Fibroblast of skin of abdomen (primary cell): ENCODE results near the gene PLEKHA8.

Experiments used
- DNase-seq: peaks from one replicate; pipeline ENCODE4 v3.0.0-alpha.2; 2013

The PLEKHA8 gene

GRCh38 chr7:30146127-30146612, 118.0 kb downstream of the PLEKHA8 start:
- DNase-seq: no peak

GRCh38 chr7:30147223-30147622, 119.0 kb downstream of the PLEKHA8 start:
- DNase-seq: no peak

- no peak for DNase-seq
Observed at GRCh38 chr7:30147785-30148184, 119.6 kb downstream of the PLEKHA8 start.

GRCh38 chr7:30148426-30148825, 120.2 kb downstream of the PLEKHA8 start:
- no peak for DNase-seq

- DNase-seq: no peak
Observed at GRCh38 chr7:30148951-30149459, 120.8 kb downstream of the PLEKHA8 start.

- no peak for DNase-seq
Observed at GRCh38 chr7:30149640-30150272, 121.5 kb downstream of the PLEKHA8 start.

- DNase-seq: no peak
Observed at GRCh38 chr7:30150711-30151110, 122.5 kb downstream of the PLEKHA8 start.

- DNase-seq: no peak
Observed at GRCh38 chr7:30154111-30154587, 125.9 kb downstream of the PLEKHA8 start.

- no peak for DNase-seq
Observed at GRCh38 chr7:30155481-30155880, 127.3 kb downstream of the PLEKHA8 start.

- no peak for DNase-seq
Observed at GRCh38 chr7:30157204-30157603, 129.0 kb downstream of the PLEKHA8 start.

GRCh38 chr7:30159163-30159562, 131.0 kb downstream of the PLEKHA8 start:
- DNase-seq: no peak

GRCh38 chr7:30159698-30160143, 131.5 kb downstream of the PLEKHA8 start:
- peak; percentile 38 for DNase-seq

- no peak for DNase-seq
Observed at GRCh38 chr7:30160329-30160728, 132.1 kb downstream of the PLEKHA8 start.

- no peak for DNase-seq
Observed at GRCh38 chr7:30162133-30162532, 133.9 kb downstream of the PLEKHA8 start.

- peak; percentile 66 for DNase-seq
Observed at GRCh38 chr7:30162622-30163124, 134.5 kb downstream of the PLEKHA8 start.

GRCh38 chr7:30163231-30163894, 135.2 kb downstream of the PLEKHA8 start:
- DNase-seq: peak; percentile 9

- peak; percentile 59 for DNase-seq
Observed at GRCh38 chr7:30164567-30164966, 136.4 kb downstream of the PLEKHA8 start.

GRCh38 chr7:30165590-30165989, 137.4 kb downstream of the PLEKHA8 start:
- DNase-seq: no peak

- no peak for DNase-seq
Observed at GRCh38 chr7:30166155-30166840, 138.1 kb downstream of the PLEKHA8 start.

- DNase-seq: no peak
Observed at GRCh38 chr7:30166841-30167235, 138.6 kb downstream of the PLEKHA8 start.

GRCh38 chr7:30167901-30168300, 139.7 kb downstream of the PLEKHA8 start:
- no peak for DNase-seq

GRCh38 chr7:30168835-30169573, 140.8 kb downstream of the PLEKHA8 start:
- DNase-seq: peak; percentile 87
